ENCODE results near the gene EN2.

The EN2 gene

GRCh38 chr7:155489862-155490696, 32.1 kb downstream of the EN2 start:
- H3K4me1 Mint-ChIP-seq (ENCODE audit: low read depth) = peaks cover 16% of the 10 kb centered on the region
- no peaks in the 10 kb centered on the region for H3K9me3 Mint-ChIP-seq
- H3K36me3 Mint-ChIP-seq (ENCODE audit: low read depth) = peaks cover 2% of the 10 kb centered on the region
- H3K4me3 Mint-ChIP-seq = peak overlapping the region; percentile 70
- peaks cover 35% of the 10 kb centered on the region for H3K27me3 Mint-ChIP-seq (ENCODE audit: low read depth)
- H3K27ac Mint-ChIP-seq = peak overlapping the region; percentile 31

GRCh38 chr7:155490697-155491628, 33.0 kb downstream of the EN2 start:
- H3K9me3 Mint-ChIP-seq = no peaks in the 10 kb centered on the region
- H3K4me1 Mint-ChIP-seq (ENCODE audit: low read depth) = peaks cover 16% of the 10 kb centered on the region
- peaks cover 2% of the 10 kb centered on the region for H3K36me3 Mint-ChIP-seq (ENCODE audit: low read depth)
- H3K4me3 Mint-ChIP-seq = peak overlapping the region; percentile 81
- H3K27ac Mint-ChIP-seq = peak overlapping the region; percentile 65
- H3K27me3 Mint-ChIP-seq (ENCODE audit: low read depth) = peaks cover 35% of the 10 kb centered on the region

- Mint-ChIP-seq H3K27me3 (ENCODE audit: low read depth) (peaks cover 35% of the 10 kb centered on the region), H3K27ac (no peak overlapping the region), H3K4me1 (ENCODE audit: low read depth) (peaks cover 16% of the 10 kb centered on the region), H3K4me3 (no peak overlapping the region), H3K9me3 (no peaks in the 10 kb centered on the region), H3K36me3 (ENCODE audit: low read depth) (peaks cover 2% of the 10 kb centered on the region)
Measured at GRCh38 chr7:155491812-155492211, 33.9 kb downstream of the EN2 start.

- no peak overlapping the region for H3K4me3 Mint-ChIP-seq
- peaks cover 39% of the 10 kb centered on the region for H3K27me3 Mint-ChIP-seq (ENCODE audit: low read depth)
- H3K27ac Mint-ChIP-seq = no peak overlapping the region
- peaks cover 2% of the 10 kb centered on the region for H3K36me3 Mint-ChIP-seq (ENCODE audit: low read depth)
- no peaks in the 10 kb centered on the region for H3K9me3 Mint-ChIP-seq
- H3K4me1 Mint-ChIP-seq (ENCODE audit: low read depth) = peaks cover 13% of the 10 kb centered on the region
Measured at GRCh38 chr7:155493744-155494538, 36.0 kb downstream of the EN2 start.

GRCh38 chr7:155494551-155494950, 36.6 kb downstream of the EN2 start:
- Mint-ChIP-seq H3K36me3 (ENCODE audit: low read depth) (peaks cover 2% of the 10 kb centered on the region), H3K9me3 (no peaks in the 10 kb centered on the region), H3K4me3 (no peak overlapping the region), H3K4me1 (ENCODE audit: low read depth) (peaks cover 11% of the 10 kb centered on the region), H3K27ac (no peak overlapping the region), H3K27me3 (ENCODE audit: low read depth) (peaks cover 42% of the 10 kb centered on the region)

- peaks cover 47% of the 10 kb centered on the region for H3K27me3 Mint-ChIP-seq (ENCODE audit: low read depth)
- H3K27ac Mint-ChIP-seq = no peak overlapping the region
- peaks cover 7% of the 10 kb centered on the region for H3K4me1 Mint-ChIP-seq (ENCODE audit: low read depth)
- H3K9me3 Mint-ChIP-seq = no peaks in the 10 kb centered on the region
- no peak overlapping the region for H3K4me3 Mint-ChIP-seq
- H3K36me3 Mint-ChIP-seq (ENCODE audit: low read depth) = peaks cover 2% of the 10 kb centered on the region
Measured at GRCh38 chr7:155495440-155496248, 37.7 kb downstream of the EN2 start.

GRCh38 chr7:155496267-155497005, 38.5 kb downstream of the EN2 start:
- Mint-ChIP-seq H3K27ac (no peak overlapping the region), H3K36me3 (ENCODE audit: low read depth) (no peaks in the 10 kb centered on the region), H3K4me3 (no peak overlapping the region), H3K27me3 (ENCODE audit: low read depth) (peaks cover 47% of the 10 kb centered on the region), H3K9me3 (no peaks in the 10 kb centered on the region), H3K4me1 (ENCODE audit: low read depth) (peaks cover 4% of the 10 kb centered on the region)

GRCh38 chr7:155497149-155497901, 39.4 kb downstream of the EN2 start:
- Mint-ChIP-seq H3K36me3 (ENCODE audit: low read depth) (no peaks in the 10 kb centered on the region), H3K4me1 (ENCODE audit: low read depth) (no peaks in the 10 kb centered on the region), H3K27me3 (ENCODE audit: low read depth) (peaks cover 43% of the 10 kb centered on the region), H3K4me3 (no peak overlapping the region), H3K27ac (no peak overlapping the region), H3K9me3 (no peaks in the 10 kb centered on the region)

GRCh38 chr7:155505422-155505793, 47.5 kb downstream of the EN2 start:
- no peaks in the 10 kb centered on the region for H3K9me3 Mint-ChIP-seq
- peaks cover 3% of the 10 kb centered on the region for H3K36me3 Mint-ChIP-seq (ENCODE audit: low read depth)
- peaks cover 93% of the 10 kb centered on the region for H3K27me3 Mint-ChIP-seq (ENCODE audit: low read depth)
- H3K27ac Mint-ChIP-seq = no peak overlapping the region
- H3K4me3 Mint-ChIP-seq = no peak overlapping the region
- peaks cover 12% of the 10 kb centered on the region for H3K4me1 Mint-ChIP-seq (ENCODE audit: low read depth)

GRCh38 chr7:155506854-155507337, 49.0 kb downstream of the EN2 start:
- Mint-ChIP-seq H3K4me3 (no peak overlapping the region), H3K36me3 (ENCODE audit: low read depth) (peaks cover 3% of the 10 kb centered on the region), H3K4me1 (ENCODE audit: low read depth) (peaks cover 13% of the 10 kb centered on the region), H3K27me3 (ENCODE audit: low read depth) (peaks cover 99% of the 10 kb centered on the region), H3K27ac (peak overlapping the region; percentile 18), H3K9me3 (no peaks in the 10 kb centered on the region)

- peaks cover 99% of the 10 kb centered on the region for H3K27me3 Mint-ChIP-seq (ENCODE audit: low read depth)
- no peak overlapping the region for H3K27ac Mint-ChIP-seq
- peaks cover 13% of the 10 kb centered on the region for H3K4me1 Mint-ChIP-seq (ENCODE audit: low read depth)
- H3K36me3 Mint-ChIP-seq (ENCODE audit: low read depth) = peaks cover 3% of the 10 kb centered on the region
- no peaks in the 10 kb centered on the region for H3K9me3 Mint-ChIP-seq
- no peak overlapping the region for H3K4me3 Mint-ChIP-seq
Measured at GRCh38 chr7:155507576-155507975, 49.6 kb downstream of the EN2 start.

All from T-helper 1 cell treated with Interleukin-12 subunit alpha and Interleukin-12 subunit beta and Interleukin-4 antibody, amounts not matched to agents 30 μg/mL and 1 μg/mL, for 36 hours (primary cell).